IgD-negative memory B cell (primary cell): Measurements from ENCODE around the gene ULK3. TPM values are rescaled to one million over a fixed set of nuclear protein-coding genes. Genes with fewer than 3 reads are reported as not detected.

Experiments
- H3K27ac Mint-ChIP-seq, 3 donors: one replicate each; pipeline ENCODE4 v1.8.0; 2020 to 2022; ENCODE audit warnings: mild to moderate bottlenecking in 3 of 3, mixed read lengths in 3 of 3, moderate library complexity in 1 of 3
- H3K27me3 Mint-ChIP-seq: one replicate; pipeline ENCODE4 v1.8.0; 2021; ENCODE audit warnings: mixed read lengths
- H3K36me3 Mint-ChIP-seq: one replicate; pipeline ENCODE4 v1.8.0; 2020; ENCODE audit warnings: mild to moderate bottlenecking, mixed read lengths
- H3K4me1 Mint-ChIP-seq, 3 donors: one replicate each; pipeline ENCODE4 v1.8.0; 2020 to 2022; ENCODE audit warnings: mixed read lengths in 3 of 3, mild to moderate bottlenecking in 1 of 3
- H3K4me3 Mint-ChIP-seq, 4 donors: one replicate each; pipeline ENCODE4 v1.8.0; 2020 to 2022; ENCODE audit warnings: mild to moderate bottlenecking in 4 of 4, mixed read lengths in 4 of 4, moderate library complexity in 3 of 4
- H3K9me3 Mint-ChIP-seq, 3 donors: one replicate each; pipeline ENCODE4 v1.8.0; 2020 to 2021; ENCODE audit warnings: mixed read lengths in 3 of 3, mild to moderate bottlenecking in 1 of 3
- polyA plus RNA-seq: library from polyadenylated mRNA; unstranded; fragments of 300-500 nt; fragmentation: Illumina TruSeq; gene quantifications from one replicate; pipeline ENCODE4 v1.2.3, GENCODE V29; 2021

ULK3 gene
- polyA plus RNA-seq, 1 donor from 2014 or later = 25.2 TPM

GRCh38 chr15:74798388-74799254 lies 44.3 kb downstream of the ULK3 start:
- peaks cover 4% of the 10 kb centered on the region for H3K36me3 Mint-ChIP-seq
- H3K27ac Mint-ChIP-seq = peak overlapping the region; percentile 90 to 96 (median 92)
- no peaks in the 10 kb centered on the region for H3K9me3 Mint-ChIP-seq
- H3K27me3 Mint-ChIP-seq = no peaks in the 10 kb centered on the region
- peak overlapping the region in 3 of 4 donors; percentile 79 to 93 (median 86) for H3K4me3 Mint-ChIP-seq
- peaks cover 46 to 49% (median 46%) of the 10 kb centered on the region in 3 donors for H3K4me1 Mint-ChIP-seq

GRCh38 chr15:74795966-74796625 lies 46.9 kb downstream of the ULK3 start:
- Mint-ChIP-seq H3K27ac (peak overlapping the region; percentile 47 to 99 (median 86)), H3K27me3 (no peaks in the 10 kb centered on the region), H3K4me1 (peaks cover 66 to 69% (median 68%) of the 10 kb centered on the region in 3 donors), H3K4me3 (peak overlapping the region; percentile 47 to 90 (median 72)), H3K36me3 (peaks cover 13% of the 10 kb centered on the region), H3K9me3 (no peaks in the 10 kb centered on the region)

- Mint-ChIP-seq H3K4me1 (peaks cover 66 to 72% (median 66%) of the 10 kb centered on the region in 3 donors), H3K36me3 (peaks cover 13% of the 10 kb centered on the region), H3K27me3 (peaks cover 3% of the 10 kb centered on the region), H3K27ac (peak overlapping the region; percentile 47 to 90 (median 86)), H3K4me3 (peak overlapping the region in 3 of 4 donors; percentile 57 to 87 (median 84)), H3K9me3 (no peaks in the 10 kb centered on the region)
These were observed 48.0 kb downstream of the ULK3 start for GRCh38 chr15:74794970-74795349.

GRCh38 chr15:74794248-74794969 lies 48.5 kb downstream of the ULK3 start:
- H3K36me3 Mint-ChIP-seq = peaks cover 14% of the 10 kb centered on the region
- no peaks in the 10 kb centered on the region for H3K9me3 Mint-ChIP-seq
- H3K4me3 Mint-ChIP-seq = peak overlapping the region in 3 of 4 donors; percentile 57 to 87 (median 84)

GRCh38 chr15:74793135-74794028 lies 49.6 kb downstream of the ULK3 start:
- Mint-ChIP-seq H3K27me3 (peaks cover 3% of the 10 kb centered on the region), H3K9me3 (no peaks in the 10 kb centered on the region), H3K36me3 (peaks cover 17% of the 10 kb centered on the region), H3K4me1 (peaks cover 60 to 70% (median 63%) of the 10 kb centered on the region in 3 donors), H3K4me3 (peak overlapping the region; percentile 76 to 94 (median 90)), H3K27ac (peak overlapping the region; percentile 63 to 94 (median 92))

More at GRCh38 chr15:74794248-74794969, 48.5 kb downstream of the ULK3 start:
- H3K27ac Mint-ChIP-seq = peak overlapping the region; percentile 47 to 90 (median 86)
- peaks cover 65 to 70% (median 66%) of the 10 kb centered on the region in 3 donors for H3K4me1 Mint-ChIP-seq
- peaks cover 3% of the 10 kb centered on the region for H3K27me3 Mint-ChIP-seq

GRCh38 chr15:74792227-74793016 lies 50.5 kb downstream of the ULK3 start:
- Mint-ChIP-seq H3K36me3 (peaks cover 18% of the 10 kb centered on the region), H3K4me3 (peak overlapping the region; percentile 76 to 94 (median 90)), H3K27me3 (peaks cover 3% of the 10 kb centered on the region), H3K9me3 (no peaks in the 10 kb centered on the region), H3K27ac (peak overlapping the region; percentile 93 to 99 (median 94)), H3K4me1 (peaks cover 57 to 68% (median 60%) of the 10 kb centered on the region in 3 donors)

- peaks cover 18% of the 10 kb centered on the region for H3K36me3 Mint-ChIP-seq
- H3K4me3 Mint-ChIP-seq = peak overlapping the region; percentile 76 to 94 (median 90)
- peaks cover 3% of the 10 kb centered on the region for H3K27me3 Mint-ChIP-seq
- peaks cover 57 to 71% (median 63%) of the 10 kb centered on the region in 3 donors for H3K4me1 Mint-ChIP-seq
- H3K27ac Mint-ChIP-seq = peak overlapping the region; percentile 93 to 99 (median 94)
- H3K9me3 Mint-ChIP-seq = no peaks in the 10 kb centered on the region
These were observed 51.3 kb downstream of the ULK3 start for GRCh38 chr15:74791667-74792066.

GRCh38 chr15:74791007-74791406 lies 51.9 kb downstream of the ULK3 start:
- H3K36me3 Mint-ChIP-seq = peaks cover 15% of the 10 kb centered on the region
- H3K9me3 Mint-ChIP-seq = no peaks in the 10 kb centered on the region
- H3K27ac Mint-ChIP-seq = peak overlapping the region; percentile 73 to 99 (median 94)
- H3K27me3 Mint-ChIP-seq = peaks cover 3% of the 10 kb centered on the region
- peaks cover 52 to 65% (median 60%) of the 10 kb centered on the region in 3 donors for H3K4me1 Mint-ChIP-seq
- H3K4me3 Mint-ChIP-seq = peak overlapping the region; percentile 76 to 94 (median 90)

GRCh38 chr15:74790080-74790916 lies 52.7 kb downstream of the ULK3 start:
- Mint-ChIP-seq H3K4me3 (peak overlapping the region; percentile 94 to 98 (median 96)), H3K27ac (peak overlapping the region; percentile 94 to 100 (median 99)), H3K27me3 (peaks cover 3% of the 10 kb centered on the region), H3K9me3 (no peaks in the 10 kb centered on the region), H3K4me1 (peaks cover 47 to 64% (median 61%) of the 10 kb centered on the region in 3 donors), H3K36me3 (peaks cover 14% of the 10 kb centered on the region)

GRCh38 chr15:74789741-74790079 lies 53.2 kb downstream of the ULK3 start:
- peak overlapping the region; percentile 94 to 98 (median 96) for H3K4me3 Mint-ChIP-seq

GRCh38 chr15:74789171-74789631 lies 53.8 kb downstream of the ULK3 start:
- Mint-ChIP-seq H3K27ac (peak overlapping the region; percentile 94 to 100 (median 99)), H3K4me1 (peaks cover 44 to 65% (median 61%) of the 10 kb centered on the region in 3 donors), H3K4me3 (peak overlapping the region; percentile 94 to 98 (median 96)), H3K9me3 (no peaks in the 10 kb centered on the region), H3K27me3 (peaks cover 3% of the 10 kb centered on the region), H3K36me3 (peaks cover 14% of the 10 kb centered on the region)

More at GRCh38 chr15:74789741-74790079, 53.2 kb downstream of the ULK3 start:
- Mint-ChIP-seq H3K27ac (peak overlapping the region; percentile 94 to 100 (median 99)), H3K4me1 (peaks cover 46 to 64% (median 62%) of the 10 kb centered on the region in 3 donors), H3K36me3 (peaks cover 14% of the 10 kb centered on the region), H3K9me3 (no peaks in the 10 kb centered on the region), H3K27me3 (peaks cover 3% of the 10 kb centered on the region)

- Mint-ChIP-seq H3K9me3 (no peaks in the 10 kb centered on the region), H3K27ac (peak overlapping the region; percentile 94 to 100 (median 99)), H3K4me3 (peak overlapping the region; percentile 94 to 98 (median 96)), H3K27me3 (peaks cover 3% of the 10 kb centered on the region), H3K36me3 (peaks cover 14% of the 10 kb centered on the region), H3K4me1 (peaks cover 43 to 65% (median 61%) of the 10 kb centered on the region in 3 donors)
These were observed 54.2 kb downstream of the ULK3 start for GRCh38 chr15:74788683-74789151.
